Loucy (cell line): ENCODE measurements around the gene AHNAK2.

Source experiments
- H2AFZ ChIP-seq: fragments of 200-600 bp; sonication (generic); 2 replicates; pipeline ENCODE4 v1.6.0; 2016; ENCODE audit warnings: antibody characterized with exemption, mild to moderate bottlenecking, low read length, moderate library complexity
- H3F3A ChIP-seq: fragments of 200-600 bp; 2 replicates; pipeline ENCODE4 v1.6.0; 2016; ENCODE audit warnings: antibody characterized with exemption, low read depth, mild to moderate bottlenecking
- H3K27me3 ChIP-seq: fragments of 200-600 bp; sonication (generic); 2 replicates; pipeline ENCODE4 v1.6.1; 2014; ENCODE audit warnings: low read length, mild to moderate bottlenecking; ENCODE audit not compliant: insufficient read depth, poor library complexity, severe bottlenecking
- H3K36me3 ChIP-seq: fragments of 200-600 bp; sonication (generic); 2 replicates; pipeline ENCODE4 v1.6.1; 2016; ENCODE audit warnings: low read length; ENCODE audit not compliant: insufficient read depth
- H3K4me1 ChIP-seq: fragments of 200-600 bp; sonication (generic); 2 replicates; pipeline ENCODE4 v1.5.1; 2014; ENCODE audit warnings: low read length, mild to moderate bottlenecking; ENCODE audit not compliant: insufficient read depth, poor library complexity, severe bottlenecking
- H3K4me2 ChIP-seq: fragments of 200-600 bp; sonication (generic); 2 replicates; pipeline ENCODE4 v1.6.0; 2014; ENCODE audit warnings: antibody characterized with exemption, low read length, low read depth, mild to moderate bottlenecking; ENCODE audit not compliant: poor library complexity, severe bottlenecking
- H3K4me3 ChIP-seq: fragments of 200-600 bp; sonication (generic); 2 replicates; pipeline ENCODE4 v1.5.1; 2014; ENCODE audit warnings: low read length, mild to moderate bottlenecking, mixed read lengths; ENCODE audit not compliant: poor library complexity, severe bottlenecking
- H3K79me2 ChIP-seq: fragments of 200-600 bp; sonication (generic); 2 replicates; pipeline ENCODE4 v1.6.1; 2014; ENCODE audit warnings: low read length; ENCODE audit not compliant: insufficient read depth
- H3K9ac ChIP-seq: fragments of 200-600 bp; sonication (generic); 2 replicates; pipeline ENCODE4 v1.6.0; 2014; ENCODE audit warnings: mild to moderate bottlenecking, low read depth, low read length, moderate library complexity; ENCODE audit not compliant: poor library complexity, severe bottlenecking
- H3K9me2 ChIP-seq: fragments of 200-600 bp; sonication (generic); replicated peaks from 2 replicates; pipeline ENCODE4 v1.6.1; 2016; ENCODE audit warnings: low read depth, low read length, mixed read lengths
- H3K9me3 ChIP-seq: fragments of 200-600 bp; sonication (generic); 2 replicates; pipeline ENCODE4 v1.6.1; 2014; ENCODE audit warnings: mild to moderate bottlenecking, antibody characterized with exemption, low read length, low read depth; ENCODE audit not compliant: insufficient read depth
- H4K20me1 ChIP-seq: fragments of 200-600 bp; sonication (generic); 2 replicates; pipeline ENCODE4 v1.6.0; 2014; ENCODE audit warnings: antibody characterized with exemption, low read length, mild to moderate bottlenecking; ENCODE audit not compliant: insufficient read depth, poor library complexity, severe bottlenecking
- CTCF ChIP-seq: fragments of 200-600 bp; sonication (generic); conservative IDR thresholded peaks from 2 replicates; pipeline ENCODE4 v1.5.1; 2014; ENCODE audit warnings: mild to moderate bottlenecking, antibody characterized with exemption, low read length
- EZH2phosphoT487 ChIP-seq: fragments of 200-600 bp; IDR thresholded peaks from 2 replicates; pipeline ENCODE4 v1.6.1; 2018; ENCODE audit warnings: antibody characterized with exemption, mild to moderate bottlenecking, moderate library complexity, borderline replicate concordance

The AHNAK2 gene

GRCh38 chr14:104935955-104936354 is 42.2 kb downstream of the AHNAK2 start:
- no peak overlapping the region for H3K4me3 ChIP-seq
- no peaks in the 10 kb centered on the region for H3K36me3 ChIP-seq
- H2AFZ ChIP-seq: no peak overlapping the region
- no peaks in the 10 kb centered on the region for H3F3A ChIP-seq
- H3K9me3 ChIP-seq: no peaks in the 10 kb centered on the region
- H3K27me3 ChIP-seq: no peaks in the 10 kb centered on the region
- H4K20me1 ChIP-seq: no peaks in the 10 kb centered on the region
- TF ChIP-seq EZH2phosphoT487 (no peak), CTCF (no peak)
- H3K4me1 ChIP-seq: no peaks in the 10 kb centered on the region
- no peaks in the 10 kb centered on the region for H3K79me2 ChIP-seq
- H3K4me2 ChIP-seq: no peak overlapping the region
- no peaks in the 10 kb centered on the region for H3K9me2 ChIP-seq
- no peak overlapping the region for H3K9ac ChIP-seq

GRCh38 chr14:104935026-104935650 is 43.0 kb downstream of the AHNAK2 start:
- no peak for TF ChIP-seq CTCF
- no peak for TF ChIP-seq EZH2phosphoT487
- H2AFZ ChIP-seq: no peak overlapping the region

GRCh38 chr14:104933746-104934733 is 44.1 kb downstream of the AHNAK2 start:
- H3K4me3 ChIP-seq: no peak overlapping the region
- H3F3A ChIP-seq: no peaks in the 10 kb centered on the region
- H3K36me3 ChIP-seq: no peaks in the 10 kb centered on the region
- TF ChIP-seq EZH2phosphoT487 (no peak), CTCF (no peak)
- H3K79me2 ChIP-seq: no peaks in the 10 kb centered on the region
- no peaks in the 10 kb centered on the region for H4K20me1 ChIP-seq
- H2AFZ ChIP-seq: no peak overlapping the region
- no peaks in the 10 kb centered on the region for H3K9me2 ChIP-seq
- H3K4me1 ChIP-seq: no peaks in the 10 kb centered on the region
- no peaks in the 10 kb centered on the region for H3K9me3 ChIP-seq
- no peak overlapping the region for H3K9ac ChIP-seq
- H3K4me2 ChIP-seq: no peak overlapping the region
- H3K27me3 ChIP-seq: no peaks in the 10 kb centered on the region

More at GRCh38 chr14:104935026-104935650, 43.0 kb downstream of the AHNAK2 start:
- no peaks in the 10 kb centered on the region for H3K9me2 ChIP-seq
- H3K9me3 ChIP-seq: no peaks in the 10 kb centered on the region
- H3K4me3 ChIP-seq: no peak overlapping the region
- H3K79me2 ChIP-seq: no peaks in the 10 kb centered on the region
- no peak overlapping the region for H3K4me2 ChIP-seq
- H3F3A ChIP-seq: no peaks in the 10 kb centered on the region
- no peaks in the 10 kb centered on the region for H3K27me3 ChIP-seq
- H3K4me1 ChIP-seq: no peaks in the 10 kb centered on the region
- H4K20me1 ChIP-seq: no peaks in the 10 kb centered on the region
- H3K9ac ChIP-seq: no peak overlapping the region
- no peaks in the 10 kb centered on the region for H3K36me3 ChIP-seq
